ENCODE measurements around the gene SORCS3.
"Not testable (repeated sequence)": the region's sequence is repeated elsewhere in the genome, so short reads cannot be mapped to it uniquely, and the experiment has no call there.

The SORCS3 gene

DNA sequence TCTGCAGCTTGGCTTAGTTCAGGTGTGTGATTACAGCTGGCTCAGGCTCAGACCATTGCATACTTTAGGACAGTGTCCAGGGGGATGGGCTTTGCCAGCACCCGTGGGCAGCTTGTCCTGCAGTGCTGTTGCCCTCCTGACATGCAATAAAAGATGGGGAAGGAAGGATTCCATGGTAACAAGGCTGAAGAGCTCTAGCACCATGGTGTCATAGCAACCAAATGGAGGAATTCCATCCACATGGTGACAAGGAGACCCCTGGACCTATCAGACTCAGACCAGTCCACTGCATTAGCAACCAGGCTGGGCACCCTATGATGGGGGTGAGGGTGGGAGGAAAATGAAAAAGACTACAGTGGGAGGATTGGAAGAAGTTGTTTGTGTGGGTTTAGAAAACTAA, 49.9 kb downstream of the SORCS3 start:
- no peak for DNase-seq

DNA sequence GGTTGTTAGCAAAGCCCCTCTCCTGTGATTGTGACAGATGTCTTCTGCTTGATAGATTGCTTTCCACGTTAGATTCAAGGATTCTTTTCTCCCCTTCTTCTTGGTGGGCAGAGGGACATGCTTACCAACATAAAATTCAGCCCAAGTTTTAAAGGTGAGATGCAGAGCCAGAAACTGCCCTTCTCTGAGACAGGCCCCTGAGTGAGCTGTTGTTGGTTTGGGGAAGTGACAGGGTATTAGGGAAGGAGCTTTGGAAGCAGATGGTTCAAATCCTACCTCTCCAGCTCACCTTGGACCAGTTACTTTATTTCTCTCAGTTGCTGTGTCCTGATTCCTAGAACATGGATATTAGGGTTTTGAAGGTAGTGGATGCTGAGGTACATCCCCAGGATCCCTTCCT, 53.0 kb downstream of the SORCS3 start:
- no peak for DNase-seq

DNA sequence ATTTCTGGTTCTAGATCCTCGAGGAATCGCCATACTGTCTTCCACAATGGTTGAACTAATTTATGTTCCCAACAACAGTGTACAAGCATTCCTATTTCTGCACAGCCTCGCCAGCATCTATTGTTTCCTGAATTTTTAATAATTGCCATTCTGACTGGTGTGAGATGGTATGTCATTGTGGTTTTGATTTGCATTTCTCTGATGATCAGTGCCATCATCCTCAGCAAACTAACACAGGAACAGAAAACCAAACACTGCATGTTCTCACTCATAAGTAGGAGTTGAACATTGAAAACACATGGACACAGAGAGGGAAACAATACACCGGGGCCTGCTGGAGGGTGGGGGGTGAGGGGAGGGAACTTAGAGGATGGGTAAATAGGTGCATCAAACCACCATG, 62.2 kb downstream of the SORCS3 start:
- not testable (repeated sequence) for DNase-seq

DNA sequence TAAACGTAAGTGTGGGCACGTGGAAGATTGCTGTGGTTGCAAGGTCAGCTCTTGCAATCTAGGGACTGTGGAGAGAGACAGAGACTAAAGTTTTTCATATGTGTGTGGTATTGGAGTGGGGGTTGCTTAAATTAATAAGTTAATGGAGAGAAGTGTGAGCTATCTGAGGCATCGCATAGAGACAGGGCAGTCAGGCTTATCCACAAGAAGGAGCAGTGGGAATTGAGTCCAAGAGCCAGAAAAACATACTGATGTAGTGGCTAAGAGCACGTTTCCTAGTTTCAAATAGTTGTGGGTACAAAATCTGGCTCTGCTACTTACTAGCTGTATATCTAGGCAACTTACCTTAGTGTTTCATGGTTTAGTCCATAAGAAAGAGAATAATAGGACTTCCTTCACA, 65.8 kb downstream of the SORCS3 start:
- DNase-seq: no peak

DNA sequence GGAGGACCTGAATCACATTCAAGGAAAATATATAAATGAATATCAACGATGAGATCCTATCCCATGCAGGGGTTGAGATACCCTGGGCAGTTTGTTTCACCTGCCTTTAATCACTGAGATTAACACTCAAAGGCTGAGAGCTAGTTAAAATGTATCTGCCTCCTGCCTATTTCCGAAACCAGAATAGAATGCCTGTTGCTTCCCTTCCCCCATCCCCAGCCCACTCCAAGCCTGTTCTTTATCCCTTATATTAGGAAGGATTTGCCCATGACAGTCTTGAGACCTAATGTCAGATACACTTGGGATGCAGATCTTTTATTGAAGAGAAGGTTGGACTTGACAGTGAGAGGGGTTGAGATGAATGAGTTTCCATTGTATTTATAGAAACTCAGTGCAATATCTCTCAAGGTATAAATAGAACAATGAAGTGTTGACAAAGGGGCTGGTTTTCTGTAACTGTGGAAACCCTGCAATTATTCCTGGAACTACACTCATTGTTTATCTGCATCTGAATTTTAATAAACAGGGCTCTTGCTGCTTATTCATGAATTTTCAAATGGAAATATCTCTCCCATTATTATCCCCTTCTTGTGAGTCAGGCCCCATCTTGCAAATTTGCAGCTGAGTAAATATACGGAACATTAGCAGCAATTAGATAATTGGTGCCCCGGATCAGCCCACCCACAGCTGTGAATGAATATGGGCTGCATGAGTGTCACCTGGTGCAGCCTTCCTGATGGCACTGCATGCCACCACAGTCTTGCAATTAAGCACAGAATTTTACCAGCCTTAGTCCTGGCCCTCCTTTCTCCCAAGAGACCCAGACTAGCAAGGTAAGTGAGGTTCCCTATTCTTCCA, 66.7 kb downstream of the SORCS3 start:
- DNase-seq: no peak

DNA sequence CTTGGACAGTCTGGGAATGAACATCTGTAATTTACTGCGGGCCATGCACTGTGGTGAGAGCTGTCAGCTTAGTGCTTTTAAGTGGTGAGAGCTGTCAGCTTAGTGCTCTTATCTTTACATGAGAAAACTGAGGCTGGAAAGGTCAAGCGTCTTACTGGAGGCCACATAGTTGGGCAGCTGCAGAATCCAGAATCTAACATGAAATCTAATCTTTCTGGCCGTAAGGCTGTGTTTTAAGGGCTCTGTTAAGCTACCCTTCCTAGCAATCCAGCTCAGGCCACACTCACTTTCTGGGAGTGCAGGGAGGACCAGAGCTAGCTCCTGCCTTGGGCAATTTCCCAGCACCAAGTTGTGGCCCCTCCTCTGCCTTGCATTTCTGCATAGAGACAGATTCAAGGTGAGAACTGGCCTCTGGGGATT, 70.2 kb downstream of the SORCS3 start:
- no peak for DNase-seq

DNA sequence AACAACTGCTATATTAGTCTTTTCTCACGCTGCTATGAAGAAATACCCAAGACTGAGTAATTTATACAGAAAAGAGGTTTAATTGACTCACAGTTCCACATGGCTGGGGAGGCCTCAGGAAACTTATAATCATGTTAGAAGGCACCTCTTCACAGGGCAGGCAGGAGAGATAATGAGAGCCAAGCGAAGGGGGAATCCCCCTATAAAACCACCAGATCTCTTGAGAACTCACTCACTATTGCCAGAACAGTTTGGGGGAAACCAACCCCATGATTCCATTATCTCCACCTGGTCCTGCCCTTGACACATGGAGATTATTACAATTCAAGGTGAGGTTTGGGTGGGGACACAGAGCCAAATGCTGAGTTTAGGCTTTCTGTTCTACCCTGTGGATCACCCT, 89.5 kb downstream of the SORCS3 start:
- not testable (repeated sequence) for DNase-seq

DNA sequence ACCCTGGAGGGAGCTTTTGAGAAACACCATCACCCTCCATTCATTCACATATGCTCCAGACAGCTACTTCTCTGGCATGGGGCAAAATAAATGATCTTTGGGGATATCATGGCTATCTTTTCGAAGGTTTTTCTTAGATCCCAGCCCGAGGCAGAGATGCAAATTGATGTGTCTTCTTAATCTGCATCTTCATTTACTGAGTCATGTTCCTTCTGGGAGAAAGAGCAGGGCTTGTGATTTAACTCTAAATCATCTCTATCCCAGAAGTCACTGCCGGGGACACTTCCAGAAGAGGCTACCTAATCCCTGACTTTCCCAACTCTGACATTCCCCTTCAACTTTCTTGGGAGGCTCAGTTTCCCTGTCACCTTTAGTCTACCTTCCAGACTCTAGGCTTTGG, 90.1 kb downstream of the SORCS3 start:
- no peak for DNase-seq

DNA sequence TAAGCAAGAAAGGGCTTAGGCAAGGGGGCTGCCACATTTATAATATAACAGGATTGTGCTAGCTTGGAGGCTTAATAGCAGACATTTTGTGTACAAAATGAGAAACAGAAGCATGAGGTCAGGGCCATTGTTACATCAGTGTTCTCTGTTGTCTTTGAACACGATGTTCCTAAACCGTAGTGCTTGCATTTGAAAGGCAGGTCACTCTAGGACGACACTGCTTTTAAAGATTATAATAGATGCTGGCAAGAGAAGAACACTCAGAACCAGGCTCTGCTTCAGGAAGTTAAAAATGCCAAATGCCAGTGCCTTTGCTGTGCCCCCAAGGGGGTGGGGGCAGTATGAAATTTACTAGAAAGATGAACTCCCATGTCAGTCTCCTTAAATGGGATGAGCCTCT, 91.1 kb downstream of the SORCS3 start:
- DNase-seq: no peak

DNA sequence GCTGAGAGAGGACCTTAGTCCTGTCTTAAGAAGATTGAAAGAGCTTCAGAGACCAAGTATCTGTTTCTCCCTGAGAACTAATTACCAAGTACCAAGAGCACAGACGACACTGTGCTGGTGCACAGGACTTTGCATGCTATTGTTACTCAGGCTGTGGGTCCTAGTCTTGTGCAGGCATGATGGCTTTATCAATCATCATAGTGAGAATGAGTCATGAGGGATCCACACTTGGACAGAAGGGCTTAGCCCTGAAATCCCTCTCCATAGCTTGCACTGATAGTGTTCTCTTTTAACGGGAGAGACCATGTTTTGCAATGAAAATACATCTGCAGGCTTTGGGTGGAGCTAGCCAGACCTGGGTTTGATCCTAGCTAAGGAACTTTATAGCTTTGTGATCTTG, 93.3 kb downstream of the SORCS3 start:
- DNase-seq: no peak

DNA sequence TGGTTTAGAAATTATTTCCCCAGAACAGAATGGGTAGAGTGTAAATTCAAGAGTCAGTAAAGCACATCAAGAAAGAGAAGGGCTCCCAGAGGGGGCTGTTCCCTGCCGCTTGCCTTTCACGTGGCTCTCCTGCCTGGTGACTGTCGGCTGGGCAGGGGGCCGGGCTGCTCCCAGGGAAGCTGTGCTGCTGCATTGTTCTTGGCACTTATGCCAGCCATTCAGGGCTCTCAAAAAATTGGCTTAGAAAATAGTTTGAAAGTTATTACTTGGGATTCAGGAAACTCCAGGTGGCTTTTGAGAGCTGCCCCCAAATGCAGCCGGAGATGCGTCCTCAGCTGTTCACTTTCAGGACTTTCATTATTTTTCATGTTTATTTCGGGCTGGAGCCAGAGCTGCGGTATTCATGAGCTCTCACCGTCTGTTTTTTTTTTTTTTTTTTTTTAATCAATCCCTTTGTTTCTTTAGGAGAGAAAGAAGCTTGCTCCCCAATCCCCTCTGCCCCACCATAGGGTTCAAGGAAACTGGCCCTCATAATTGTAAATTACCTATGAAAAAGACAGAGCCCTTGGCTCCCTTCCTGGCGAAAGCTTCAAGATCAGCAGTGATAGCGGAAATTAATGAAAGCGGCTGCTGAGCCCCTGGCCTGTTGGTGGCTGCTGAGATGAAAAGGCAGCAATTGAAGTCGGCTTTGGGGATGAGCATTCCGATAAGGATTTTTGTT, 94.1 kb downstream of the SORCS3 start:
- no peak for DNase-seq

DNA sequence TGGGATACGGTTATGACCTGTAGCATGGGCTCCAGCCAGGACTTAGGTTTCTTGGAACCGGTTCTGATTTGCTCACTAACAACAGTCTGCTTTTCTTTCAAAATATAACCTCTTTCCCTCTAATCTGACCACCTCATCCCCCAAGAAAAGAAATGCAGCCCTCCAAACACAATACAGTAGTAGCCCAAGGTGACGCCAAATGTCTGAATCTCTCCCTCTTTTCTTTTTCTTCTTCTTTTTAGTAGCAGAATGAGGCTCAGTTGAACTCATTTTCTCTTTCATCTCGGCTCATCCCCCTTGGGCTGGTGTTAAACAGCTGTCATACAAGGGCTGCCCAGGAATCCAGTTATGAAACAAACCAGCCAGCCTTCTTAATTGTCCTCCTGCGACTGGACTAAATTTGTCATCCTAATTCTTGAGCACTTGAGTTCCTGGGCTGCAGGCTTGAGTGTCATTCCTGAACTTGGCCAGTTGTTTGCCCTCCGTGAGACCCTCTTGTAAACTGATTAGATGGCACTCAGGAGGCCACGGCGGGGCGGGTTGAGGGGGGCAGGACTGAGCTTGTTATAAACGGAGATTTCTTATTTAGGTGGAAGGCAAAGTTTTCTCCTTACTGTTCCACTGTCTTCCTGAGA, 94.8 kb downstream of the SORCS3 start:
- DNase-seq: no peak

DNA sequence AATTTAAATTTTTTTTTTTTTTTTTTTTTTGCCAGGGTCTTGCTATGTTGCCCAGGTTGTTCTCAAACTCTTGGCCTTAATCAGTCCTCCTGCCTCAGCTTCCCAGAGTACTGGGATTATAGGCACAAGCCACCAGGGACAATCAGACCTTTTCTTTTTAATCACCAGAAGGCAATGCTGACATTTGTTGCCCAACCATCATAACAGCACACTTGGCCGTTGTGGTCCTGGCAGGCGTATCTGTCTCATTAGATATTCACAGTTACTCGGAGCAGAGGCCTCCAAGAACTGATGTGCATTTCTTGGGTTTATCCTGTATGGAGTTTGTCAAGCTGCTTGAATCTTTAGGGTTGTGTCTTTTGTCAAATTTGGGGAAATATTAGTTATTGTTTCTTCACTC, 100.0 kb downstream of the SORCS3 start:
- no peak for DNase-seq

DNA sequence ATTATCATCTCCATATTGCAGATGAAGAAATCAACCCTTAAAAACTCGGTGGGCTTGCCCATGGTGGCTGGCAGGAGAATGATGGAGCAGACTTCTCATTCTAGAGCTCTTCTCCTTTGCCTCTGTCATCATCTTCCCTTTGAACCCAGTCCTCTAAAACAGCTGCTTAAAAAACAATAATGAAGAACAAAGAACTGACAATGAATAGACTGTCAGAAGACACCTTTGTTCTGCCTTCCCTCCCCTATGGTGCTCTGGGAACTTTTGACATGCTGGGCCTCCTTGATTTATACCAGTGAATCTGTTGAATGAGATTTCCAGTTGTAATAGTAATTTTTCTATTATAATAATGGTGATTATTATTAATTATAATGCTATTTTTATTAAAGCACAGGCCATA, 103.0 kb downstream of the SORCS3 start:
- DNase-seq: no peak

DNA sequence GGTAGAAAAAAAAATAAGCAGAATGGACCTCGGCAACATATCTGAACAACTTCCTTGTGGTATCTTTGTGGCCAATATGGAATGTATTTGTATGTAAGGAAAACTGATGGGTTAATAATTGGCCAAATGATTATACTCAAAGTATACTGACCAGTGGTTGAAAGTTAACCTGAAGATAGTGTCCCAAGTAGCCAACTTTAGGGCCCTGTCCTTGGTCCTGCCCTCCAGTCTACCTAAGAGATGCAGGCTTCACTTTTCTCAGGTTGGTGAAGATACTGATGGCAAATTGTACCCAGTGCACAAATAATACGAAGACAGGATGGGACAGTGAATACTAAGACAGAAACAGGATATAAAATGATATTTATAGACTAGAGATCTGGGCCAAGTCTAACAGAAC, 109.2 kb downstream of the SORCS3 start:
- DNase-seq: no peak

DNA sequence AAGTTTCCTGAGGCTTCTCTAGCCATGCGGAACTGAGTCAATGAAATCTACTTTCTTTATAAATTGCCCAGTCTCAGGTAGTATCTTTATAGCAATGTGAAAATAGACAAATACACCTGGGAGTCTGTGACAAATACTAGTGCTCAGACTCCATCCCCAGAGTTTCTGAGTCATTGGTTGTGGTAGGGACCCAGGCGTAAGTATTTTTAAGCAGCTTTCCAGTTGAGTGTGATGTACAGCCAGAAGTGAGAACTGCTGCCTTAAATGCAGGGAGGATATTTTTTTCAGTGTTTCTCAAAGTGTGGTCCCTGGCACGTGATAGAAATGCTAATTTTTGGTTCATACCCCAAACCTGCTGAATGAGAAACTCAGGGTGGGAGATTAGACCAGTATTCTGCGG, 121.7 kb downstream of the SORCS3 start:
- no peak for DNase-seq

DNA sequence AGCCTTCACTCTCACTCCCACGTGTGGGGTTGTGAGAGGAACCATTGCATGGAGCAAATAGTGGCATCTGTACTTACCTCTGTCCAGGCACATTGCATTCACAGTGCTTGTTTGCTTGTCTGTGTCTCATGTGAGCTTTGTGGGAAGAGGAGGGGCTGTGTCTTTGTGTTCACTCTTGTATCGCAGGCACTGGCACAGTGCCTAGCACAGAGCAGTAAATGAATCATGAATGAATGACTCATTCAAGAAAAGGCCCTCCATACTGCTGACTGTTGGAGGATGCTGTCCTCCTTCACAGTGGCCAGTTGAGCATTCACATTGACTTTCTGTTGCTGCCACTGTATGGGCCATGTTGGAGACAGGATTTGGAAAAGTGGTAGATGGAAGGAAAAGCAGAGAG, 125.3 kb downstream of the SORCS3 start:
- no peak for DNase-seq

DNA sequence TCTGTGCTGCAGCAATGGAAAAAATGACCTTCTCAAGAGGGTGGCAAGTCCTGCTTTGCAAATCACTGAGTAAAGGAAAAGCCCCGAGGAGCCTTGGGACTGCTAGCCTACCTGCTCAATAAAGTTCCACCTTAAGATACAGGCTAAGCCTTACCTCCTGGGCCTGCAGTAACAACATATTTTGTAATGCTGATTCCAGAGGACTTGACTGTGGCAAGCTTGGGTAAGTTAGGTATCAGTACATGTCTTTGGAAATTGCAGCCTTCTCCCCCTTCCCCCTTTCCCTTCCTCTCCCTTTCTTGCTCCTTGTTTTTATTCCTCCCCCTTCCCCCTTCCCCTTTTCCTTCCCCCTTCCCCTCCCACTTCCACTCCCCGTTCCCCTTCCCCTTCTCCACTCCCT, 126.2 kb downstream of the SORCS3 start:
- no peak for DNase-seq

DNA sequence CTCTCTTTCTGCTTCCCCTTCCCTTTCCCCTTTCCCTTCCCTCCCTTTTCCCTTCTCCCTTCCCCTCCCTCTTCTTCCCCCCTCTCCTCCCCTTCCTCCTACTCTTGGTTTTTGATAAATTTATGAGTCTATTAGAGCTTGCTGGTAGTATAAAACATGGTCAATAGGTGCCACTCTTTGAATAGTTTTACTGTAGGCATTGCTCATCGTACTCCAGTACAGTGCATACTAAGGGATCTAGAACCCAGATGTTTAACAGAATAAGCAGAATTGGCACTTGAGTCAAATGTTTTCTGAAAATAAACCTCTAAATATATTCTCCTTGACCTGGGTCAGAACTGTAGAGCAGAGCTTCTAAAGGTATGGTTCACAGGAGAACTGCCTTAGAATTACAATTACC, 126.7 kb downstream of the SORCS3 start:
- DNase-seq: no peak

DNA sequence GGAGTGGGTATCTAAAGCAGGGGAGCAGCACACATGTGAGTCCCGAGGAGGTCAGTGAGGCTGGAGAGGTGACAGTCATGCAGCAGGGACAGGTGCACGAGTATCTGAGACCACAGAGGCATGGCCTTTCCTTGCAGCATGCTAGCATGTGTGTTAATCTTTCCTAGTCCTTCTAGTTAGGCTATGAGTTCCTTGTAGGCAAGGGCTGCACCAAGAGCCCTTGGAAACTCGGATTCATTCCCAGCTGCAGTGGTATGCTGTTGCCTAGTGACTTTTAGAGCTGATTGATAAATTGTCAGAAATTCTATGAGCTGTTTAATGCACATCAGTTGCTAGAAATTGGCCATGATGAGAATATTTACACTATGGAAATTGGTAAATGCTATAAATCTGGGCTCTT, 132.0 kb downstream of the SORCS3 start:
- no peak for DNase-seq

DNA sequence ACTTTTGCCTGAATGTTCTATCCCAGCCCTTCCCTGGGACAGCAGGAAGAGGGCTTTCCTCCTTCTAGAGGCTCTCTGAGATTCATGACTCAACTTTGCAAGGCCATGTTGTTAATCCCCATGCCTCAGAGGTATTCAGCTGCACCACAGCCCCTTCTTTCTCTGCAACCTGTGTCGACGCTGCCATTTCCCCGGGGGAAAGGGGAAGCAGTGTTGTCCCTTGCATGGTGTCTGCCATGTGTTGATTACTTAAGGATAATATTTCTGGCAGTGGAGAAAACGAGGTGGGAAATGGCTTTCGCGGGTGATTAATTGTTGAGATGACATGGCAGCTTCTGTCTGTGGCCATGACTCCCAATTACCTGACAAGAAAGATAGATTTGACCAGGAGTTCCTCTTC, 133.1 kb downstream of the SORCS3 start:
- DNase-seq: no peak

DNA sequence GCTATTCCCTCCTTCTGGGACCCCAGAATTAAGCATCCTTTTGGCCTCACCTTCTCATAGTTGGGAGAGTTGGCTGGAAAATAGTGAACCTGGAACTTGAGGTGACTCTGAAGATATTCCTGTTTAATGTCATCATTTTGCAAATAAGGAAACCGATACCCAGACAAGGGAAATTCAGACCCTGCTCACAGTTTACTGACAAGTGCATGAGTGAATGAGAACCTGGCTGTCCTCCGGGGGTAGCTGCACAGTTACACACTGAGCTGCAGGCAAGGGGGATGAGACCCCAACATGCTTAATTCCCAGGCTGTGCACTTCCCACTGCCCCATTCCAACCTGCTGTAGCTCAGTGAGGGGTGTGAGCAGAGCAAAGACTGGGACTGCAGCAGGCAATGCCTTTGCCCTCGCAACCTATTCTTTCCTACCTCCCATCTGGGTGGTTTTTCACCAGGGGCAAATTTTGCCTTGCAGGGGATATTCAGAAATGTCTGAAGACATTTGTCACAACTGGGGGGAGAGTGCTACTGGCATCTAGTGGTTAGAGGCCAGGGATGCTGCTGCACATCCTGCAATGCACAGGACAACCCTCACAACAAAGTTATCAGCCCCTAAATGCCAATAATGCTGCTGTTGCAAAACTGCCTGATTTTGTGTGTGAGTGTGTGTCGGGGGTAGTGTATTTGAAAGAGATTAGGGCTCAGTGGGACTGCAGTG, 136.2 kb downstream of the SORCS3 start:
- no peak for DNase-seq

DNA sequence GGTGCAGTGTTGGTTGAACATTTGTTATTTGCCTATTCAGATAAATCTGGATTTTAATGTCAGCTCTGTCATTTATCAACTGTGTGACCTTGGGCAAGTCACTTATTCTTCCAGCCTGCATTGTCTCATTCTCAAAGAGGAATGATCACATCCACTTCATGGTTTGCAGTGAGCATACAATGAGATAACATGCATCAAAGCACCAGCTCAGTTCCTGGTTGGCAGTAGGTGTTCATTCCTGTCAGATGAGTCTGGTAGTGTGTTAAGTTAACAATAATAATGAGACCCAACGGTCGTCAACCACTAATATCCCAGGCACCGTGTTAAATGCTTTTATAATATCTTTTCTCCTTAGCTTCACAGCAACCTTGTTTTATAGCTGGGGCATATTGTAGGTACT, 137.3 kb downstream of the SORCS3 start:
- DNase-seq: no peak
